LNCaP clone FGC (cell line): ENCODE data around the gene CDK2AP2.

Source experiments
- DNase-seq: peaks from one replicate; pipeline ENCODE4 v3.0.0-alpha.2; 2011; ENCODE audit warnings: low read depth
- H3K4me3 ChIP-seq: 2 replicates; pipeline ENCODE4 v1.5.1; 2011; ENCODE audit warnings: mild to moderate bottlenecking, low read depth, low read length, control low read depth
- TF ChIP-seq, protein P1 (sequence below): IDR thresholded peaks from 2 replicates; pipeline ENCODE4 v1.5.1; 2012; ENCODE audit warnings: mild to moderate bottlenecking; ENCODE audit not compliant: control insufficient read depth, insufficient read depth; ENCODE audit errors: extremely low read depth

The CDK2AP2 gene

DNA sequence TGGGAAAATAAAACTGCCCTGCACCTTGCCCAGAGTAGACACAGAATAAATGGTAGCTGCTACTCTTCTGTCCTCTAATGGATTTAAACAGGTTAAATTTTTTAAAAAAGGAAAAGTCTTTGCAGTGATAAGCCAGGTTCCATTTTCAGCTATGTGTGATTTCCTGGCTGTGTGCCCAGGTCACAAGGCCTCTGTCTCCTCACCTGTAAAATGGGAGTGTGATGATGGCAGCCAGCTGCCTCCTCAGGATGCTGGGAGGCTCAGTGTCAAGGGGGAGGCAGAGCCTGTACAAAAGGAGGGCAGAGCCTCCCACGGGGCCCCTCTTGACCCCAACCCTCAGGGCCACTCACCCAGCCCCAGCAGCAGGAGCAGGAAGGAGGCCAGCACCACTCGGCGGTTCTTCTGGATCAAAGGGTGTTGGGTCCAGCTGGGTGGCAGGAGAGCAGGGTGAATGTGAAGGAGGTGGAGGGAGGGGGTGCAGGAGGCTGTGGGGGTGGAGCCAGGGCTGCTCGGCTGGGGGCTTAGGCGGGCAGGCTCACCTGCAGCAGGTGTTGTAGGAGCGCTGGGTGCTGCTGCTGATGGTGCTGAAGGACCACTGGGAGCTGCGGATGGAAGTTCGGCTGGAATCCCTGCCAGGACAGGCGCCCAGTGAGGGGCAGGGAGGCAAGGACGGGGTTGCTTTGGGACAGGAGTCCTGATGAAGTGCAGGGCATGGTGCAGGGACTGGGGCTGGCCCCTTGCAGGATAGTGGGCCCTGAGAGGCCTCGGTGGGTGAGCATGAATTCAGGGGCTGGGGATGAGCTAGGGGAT is 40.8 kb downstream of the CDK2AP2 start:
- DNase-seq: no peak
- H3K4me3 ChIP-seq: peak overlapping the region; percentile 76
- TF ChIP-seq, protein P1, sequence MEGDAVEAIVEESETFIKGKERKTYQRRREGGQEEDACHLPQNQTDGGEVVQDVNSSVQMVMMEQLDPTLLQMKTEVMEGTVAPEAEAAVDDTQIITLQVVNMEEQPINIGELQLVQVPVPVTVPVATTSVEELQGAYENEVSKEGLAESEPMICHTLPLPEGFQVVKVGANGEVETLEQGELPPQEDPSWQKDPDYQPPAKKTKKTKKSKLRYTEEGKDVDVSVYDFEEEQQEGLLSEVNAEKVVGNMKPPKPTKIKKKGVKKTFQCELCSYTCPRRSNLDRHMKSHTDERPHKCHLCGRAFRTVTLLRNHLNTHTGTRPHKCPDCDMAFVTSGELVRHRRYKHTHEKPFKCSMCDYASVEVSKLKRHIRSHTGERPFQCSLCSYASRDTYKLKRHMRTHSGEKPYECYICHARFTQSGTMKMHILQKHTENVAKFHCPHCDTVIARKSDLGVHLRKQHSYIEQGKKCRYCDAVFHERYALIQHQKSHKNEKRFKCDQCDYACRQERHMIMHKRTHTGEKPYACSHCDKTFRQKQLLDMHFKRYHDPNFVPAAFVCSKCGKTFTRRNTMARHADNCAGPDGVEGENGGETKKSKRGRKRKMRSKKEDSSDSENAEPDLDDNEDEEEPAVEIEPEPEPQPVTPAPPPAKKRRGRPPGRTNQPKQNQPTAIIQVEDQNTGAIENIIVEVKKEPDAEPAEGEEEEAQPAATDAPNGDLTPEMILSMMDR: no peak

DNA sequence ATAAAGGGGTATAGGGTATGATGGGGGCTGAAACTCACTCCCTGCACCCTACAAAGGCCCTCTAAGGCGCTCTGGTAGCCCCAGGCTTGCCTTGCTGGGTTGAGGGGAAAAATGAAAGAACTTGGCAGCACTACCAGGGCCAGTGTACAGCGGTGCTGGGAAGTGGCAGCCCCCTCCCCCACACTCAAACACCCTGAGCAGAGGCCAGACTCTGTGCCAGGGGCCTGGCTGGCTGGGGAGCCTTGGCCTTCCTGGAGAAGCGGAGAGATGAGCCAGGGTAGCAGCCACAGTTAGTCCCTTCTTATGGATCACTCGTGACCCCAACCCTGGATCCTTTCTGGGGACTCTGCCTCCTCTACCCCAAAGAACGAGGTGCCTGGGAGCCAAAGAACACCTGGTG is 41.6 kb downstream of the CDK2AP2 start:
- TF ChIP-seq, protein P1: no peak
- no peak for DNase-seq
- no peak overlapping the region for H3K4me3 ChIP-seq

DNA sequence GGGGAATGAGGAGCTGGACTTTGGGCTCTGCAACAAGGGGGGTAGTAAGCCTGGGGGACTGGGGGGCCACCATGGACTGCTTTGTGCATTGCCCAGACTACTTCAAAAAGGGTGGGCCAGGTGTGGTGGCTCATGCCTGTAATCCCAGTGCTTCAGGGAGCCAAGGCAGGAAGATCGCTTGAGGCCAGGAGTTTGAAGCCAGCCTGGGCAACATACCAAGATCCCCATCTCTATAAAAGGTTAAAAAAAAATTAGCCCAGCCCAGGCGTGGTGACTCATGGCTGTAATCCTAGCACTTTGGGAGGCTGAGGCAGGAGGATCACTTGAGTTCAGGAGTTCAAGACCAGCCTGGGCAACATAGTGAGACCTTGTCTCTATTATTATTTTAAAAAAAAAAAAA is 42.4 kb downstream of the CDK2AP2 start:
- DNase-seq: peak; percentile 72
- peak overlapping the region; percentile 68 for H3K4me3 ChIP-seq

DNA sequence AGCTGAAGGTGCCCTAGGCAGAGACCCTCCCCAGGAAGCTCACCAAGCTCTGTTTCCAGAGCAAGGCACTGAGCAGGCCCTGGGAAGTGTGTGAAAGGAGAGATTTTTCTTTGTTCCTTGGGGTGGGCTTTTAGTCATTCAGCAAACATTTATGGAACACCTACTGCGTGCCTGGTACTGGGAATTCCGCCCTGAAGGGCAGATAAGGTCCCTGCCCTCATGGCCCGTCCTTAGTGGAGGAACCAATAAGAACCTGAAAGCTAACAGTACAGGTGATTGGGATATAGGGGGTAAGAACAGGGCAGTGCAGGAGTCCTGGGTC is 42.8 kb downstream of the CDK2AP2 start:
- no peak for DNase-seq
- TF ChIP-seq, protein P1: no peak
- H3K4me3 ChIP-seq: peak overlapping the region; percentile 68

DNA sequence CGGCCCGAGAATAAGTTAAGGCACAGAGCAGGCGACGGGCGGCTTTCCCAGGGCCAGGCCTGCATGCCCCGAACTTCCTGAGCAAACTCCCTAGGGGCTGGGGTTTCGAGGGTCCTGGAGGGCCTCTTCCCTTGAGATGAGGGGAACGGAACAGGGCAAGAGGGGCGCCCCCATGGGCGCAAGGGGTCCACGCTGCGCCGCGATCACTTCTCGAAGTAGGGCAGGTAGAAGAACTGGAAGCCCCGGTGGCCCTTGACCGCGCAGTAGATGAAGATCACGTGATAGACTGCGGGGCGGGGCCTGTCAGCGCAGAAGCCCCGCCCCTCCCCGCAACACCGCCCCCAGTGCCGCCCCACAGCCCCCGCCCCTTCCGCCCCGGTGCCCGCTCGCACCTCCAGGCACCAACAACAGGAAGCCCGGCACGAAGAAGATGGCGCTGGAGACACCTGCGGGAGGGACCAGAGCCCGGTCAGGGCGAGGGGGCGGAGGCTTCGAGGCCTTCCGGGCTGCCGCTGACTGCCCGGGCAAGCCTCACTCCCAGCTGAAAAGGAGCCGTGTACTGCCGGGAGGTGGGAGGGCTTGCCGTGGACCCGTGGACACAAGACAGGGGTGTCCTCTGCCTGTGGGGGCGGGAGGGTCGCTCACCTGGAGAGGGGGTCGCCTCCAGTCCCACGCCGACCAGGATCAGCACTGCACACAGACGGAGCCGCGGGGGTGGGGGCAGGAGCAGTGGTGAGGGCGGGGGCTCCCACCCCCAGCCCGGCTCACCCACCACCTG is 43.4 kb downstream of the CDK2AP2 start:
- peak overlapping the region; percentile 68 for H3K4me3 ChIP-seq
- TF ChIP-seq, protein P1: no peak
- peak; percentile 78 for DNase-seq

DNA sequence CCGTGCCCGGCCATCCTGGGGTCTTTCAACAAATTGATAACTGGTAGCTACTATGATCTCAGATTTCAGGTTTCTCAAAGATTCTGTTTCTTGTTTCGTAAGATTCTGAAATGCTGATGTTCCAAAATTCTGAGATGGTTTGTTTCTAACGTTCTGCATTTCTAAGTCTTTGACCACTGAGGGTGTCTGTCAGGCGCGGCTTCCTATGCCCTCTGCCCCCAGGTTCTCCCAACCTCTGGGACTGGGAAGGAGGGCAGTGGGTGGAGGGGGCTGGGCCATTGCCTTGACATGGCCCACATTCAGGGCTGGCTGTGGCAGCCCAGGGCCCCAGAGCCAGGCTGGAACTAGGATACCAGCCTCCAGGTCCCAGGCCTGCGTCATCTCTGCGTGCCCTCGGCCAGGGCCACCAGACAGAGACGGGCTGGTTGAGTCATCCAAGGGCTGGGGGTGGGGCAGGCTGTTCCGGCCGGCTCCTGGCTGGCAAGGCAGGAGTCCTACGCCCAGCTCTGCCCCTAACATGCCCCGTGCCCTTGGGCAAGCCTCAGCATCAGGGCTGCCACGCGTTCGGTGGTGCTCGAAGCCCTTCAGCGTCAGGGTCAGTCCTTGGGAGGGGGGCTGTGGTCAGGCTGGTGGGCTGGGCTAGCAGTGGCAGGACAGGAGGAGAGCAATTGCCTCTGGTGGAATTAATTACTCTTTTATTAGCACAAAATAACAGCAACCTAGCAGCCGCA is 44.1 kb downstream of the CDK2AP2 start:
- DNase-seq: no peak
- H3K4me3 ChIP-seq: peak overlapping the region; percentile 47
- TF ChIP-seq, protein P1: no peak

DNA sequence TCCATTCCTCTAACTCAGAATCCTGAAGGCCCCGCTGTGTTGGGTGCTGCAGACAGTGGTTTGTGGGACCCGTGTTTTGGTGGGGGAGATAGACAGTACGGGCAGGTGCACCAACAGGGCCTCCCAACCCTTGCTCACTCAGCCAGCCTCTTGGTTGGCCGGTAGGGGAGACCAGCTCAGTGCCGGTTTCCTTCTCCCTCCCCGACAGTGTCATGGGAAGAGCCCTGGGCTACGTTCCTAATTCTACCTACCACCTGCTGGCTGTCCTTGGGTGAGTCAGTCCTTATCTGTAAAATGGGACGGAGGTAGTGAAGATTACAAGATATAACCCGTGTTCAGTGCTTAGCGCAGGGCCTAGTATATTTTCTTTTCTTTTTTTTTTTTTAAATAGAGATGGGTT is 44.8 kb downstream of the CDK2AP2 start:
- no peak overlapping the region for H3K4me3 ChIP-seq
- DNase-seq: no peak
- TF ChIP-seq, protein P1: no peak
